GM12864 (cell line): ENCODE measurements around the gene RAPGEF4.

Source experiments
- DNase-seq: peaks from one replicate; pipeline ENCODE4 v3.0.0-alpha.2; 2011; ENCODE audit warnings: low read depth
- H3K4me3 ChIP-seq: 2 replicates; pipeline ENCODE4 v1.5.1; 2011; ENCODE audit warnings: mild to moderate bottlenecking, low read depth, low read length, control low read depth
- TF ChIP-seq, protein P1 (sequence below): IDR thresholded peaks from 2 replicates; pipeline ENCODE4 v1.5.1; 2011; ENCODE audit warnings: low read depth, mild to moderate bottlenecking, moderate library complexity, low read length, control low read depth, inconsistent platforms; ENCODE audit errors: missing control alignments

The RAPGEF4 gene

DNA sequence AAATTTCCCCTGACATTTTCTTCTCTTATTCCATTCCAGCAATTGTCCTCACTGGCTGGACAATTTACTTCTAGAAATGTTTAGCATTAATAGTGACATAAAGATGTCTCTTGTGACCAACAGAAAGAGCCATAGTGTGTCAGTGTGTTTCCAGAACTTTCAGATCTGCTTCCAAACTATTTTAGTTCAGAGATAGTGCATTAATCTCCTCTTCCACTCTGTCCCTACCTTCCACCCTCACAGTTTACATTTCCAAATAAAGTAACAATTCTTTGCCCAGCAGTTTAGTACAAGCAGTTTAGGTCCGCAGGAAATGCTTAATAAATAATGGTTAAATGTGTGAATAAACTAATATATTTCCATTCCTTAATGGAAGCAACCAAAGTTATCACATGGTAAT is 24.5 kb upstream of the RAPGEF4 start:
- TF ChIP-seq, protein P1, sequence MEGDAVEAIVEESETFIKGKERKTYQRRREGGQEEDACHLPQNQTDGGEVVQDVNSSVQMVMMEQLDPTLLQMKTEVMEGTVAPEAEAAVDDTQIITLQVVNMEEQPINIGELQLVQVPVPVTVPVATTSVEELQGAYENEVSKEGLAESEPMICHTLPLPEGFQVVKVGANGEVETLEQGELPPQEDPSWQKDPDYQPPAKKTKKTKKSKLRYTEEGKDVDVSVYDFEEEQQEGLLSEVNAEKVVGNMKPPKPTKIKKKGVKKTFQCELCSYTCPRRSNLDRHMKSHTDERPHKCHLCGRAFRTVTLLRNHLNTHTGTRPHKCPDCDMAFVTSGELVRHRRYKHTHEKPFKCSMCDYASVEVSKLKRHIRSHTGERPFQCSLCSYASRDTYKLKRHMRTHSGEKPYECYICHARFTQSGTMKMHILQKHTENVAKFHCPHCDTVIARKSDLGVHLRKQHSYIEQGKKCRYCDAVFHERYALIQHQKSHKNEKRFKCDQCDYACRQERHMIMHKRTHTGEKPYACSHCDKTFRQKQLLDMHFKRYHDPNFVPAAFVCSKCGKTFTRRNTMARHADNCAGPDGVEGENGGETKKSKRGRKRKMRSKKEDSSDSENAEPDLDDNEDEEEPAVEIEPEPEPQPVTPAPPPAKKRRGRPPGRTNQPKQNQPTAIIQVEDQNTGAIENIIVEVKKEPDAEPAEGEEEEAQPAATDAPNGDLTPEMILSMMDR = no peak
- DNase-seq = no peak
- H3K4me3 ChIP-seq = no peak overlapping the region

DNA sequence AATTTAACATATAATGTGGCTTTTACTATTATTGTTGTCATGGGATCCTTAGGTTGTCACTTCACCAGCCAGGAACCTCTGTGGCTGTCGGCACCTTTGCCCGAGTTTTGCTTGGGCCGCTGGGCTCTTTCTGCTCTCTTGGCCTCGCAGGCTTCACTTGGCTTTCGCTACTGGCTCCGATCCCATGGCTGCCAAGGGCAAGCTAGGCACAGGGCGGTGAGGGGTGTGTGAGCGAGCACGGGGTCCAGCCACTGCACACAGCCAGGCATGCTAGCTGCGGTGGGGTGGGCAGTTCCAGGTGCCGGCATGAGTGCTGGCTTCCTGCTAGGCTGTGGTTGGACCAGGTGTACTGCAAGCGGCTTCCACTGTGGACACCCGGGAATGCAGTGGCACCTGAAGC is 23.4 kb upstream of the RAPGEF4 start:
- TF ChIP-seq, protein P1 = no peak
- no peak for DNase-seq
- no peak overlapping the region for H3K4me3 ChIP-seq

DNA sequence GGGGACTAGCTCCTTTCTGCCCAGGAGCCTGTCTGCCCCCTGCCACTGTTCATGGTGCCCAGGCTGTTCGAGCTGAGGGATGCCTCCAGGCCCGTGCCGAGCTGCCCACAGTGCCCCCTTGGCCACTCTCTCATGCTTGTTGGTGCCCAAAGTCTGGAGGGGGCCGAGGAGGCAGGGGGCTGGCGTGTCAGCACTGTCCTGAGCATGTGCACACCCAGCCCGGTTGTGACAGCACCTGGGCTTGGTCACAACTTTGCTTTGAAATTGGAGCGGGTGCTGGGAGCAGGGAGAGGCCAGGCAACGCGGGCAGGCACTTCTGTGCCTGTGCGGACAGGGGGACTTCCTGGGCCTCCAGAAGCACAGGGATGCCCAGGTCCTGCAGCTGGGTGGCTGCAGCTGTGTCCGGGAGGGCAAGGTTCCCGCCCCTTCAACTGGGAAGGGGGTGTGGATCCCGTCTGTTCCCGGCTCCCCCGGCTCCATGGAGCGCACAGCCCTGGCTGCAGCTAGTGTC is 22.2 kb upstream of the RAPGEF4 start:
- H3K4me3 ChIP-seq = no peak overlapping the region
- no peak for DNase-seq
- TF ChIP-seq, protein P1 = no peak

DNA sequence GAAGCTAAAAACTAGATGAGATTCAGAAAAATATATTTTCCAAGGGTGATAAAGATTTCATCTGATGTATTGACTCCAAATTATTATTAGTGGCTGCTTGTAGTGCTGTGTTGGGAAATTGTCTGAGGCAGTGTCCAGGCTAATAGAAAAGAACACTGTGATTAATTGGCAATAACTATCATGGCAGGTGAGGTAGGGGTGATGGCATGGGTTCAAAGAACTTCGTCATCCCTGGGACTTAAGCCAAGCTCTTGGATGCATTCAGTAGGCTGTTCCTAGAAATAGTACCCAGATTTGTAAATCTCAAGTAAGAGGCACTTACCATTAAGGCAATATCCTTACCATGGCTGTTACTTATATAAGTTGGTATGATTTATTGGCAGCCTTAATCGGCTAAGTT is 13.2 kb upstream of the RAPGEF4 start:
- no peak for DNase-seq
- H3K4me3 ChIP-seq = no peak overlapping the region
- TF ChIP-seq, protein P1 = no peak

DNA sequence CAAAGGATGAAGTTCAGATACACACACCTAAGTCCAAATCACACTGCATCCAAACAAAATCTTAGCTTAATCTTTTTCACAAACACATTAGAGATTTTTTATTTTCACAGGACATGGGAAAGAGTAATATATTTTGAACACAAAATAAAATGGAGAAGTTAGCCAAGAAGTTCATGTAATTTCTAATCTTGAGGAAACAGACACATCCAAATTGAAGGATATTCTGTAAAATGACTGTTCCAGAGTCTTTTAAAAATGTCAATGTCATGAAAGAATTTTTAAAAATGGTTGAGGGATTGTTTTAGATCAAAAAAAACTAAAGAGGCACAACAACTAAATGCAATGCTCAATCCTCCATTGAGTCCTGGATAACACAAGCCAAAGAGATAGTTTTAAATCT is 12.4 kb upstream of the RAPGEF4 start:
- no peak overlapping the region for H3K4me3 ChIP-seq
- no peak for DNase-seq
- TF ChIP-seq, protein P1 = no peak

DNA sequence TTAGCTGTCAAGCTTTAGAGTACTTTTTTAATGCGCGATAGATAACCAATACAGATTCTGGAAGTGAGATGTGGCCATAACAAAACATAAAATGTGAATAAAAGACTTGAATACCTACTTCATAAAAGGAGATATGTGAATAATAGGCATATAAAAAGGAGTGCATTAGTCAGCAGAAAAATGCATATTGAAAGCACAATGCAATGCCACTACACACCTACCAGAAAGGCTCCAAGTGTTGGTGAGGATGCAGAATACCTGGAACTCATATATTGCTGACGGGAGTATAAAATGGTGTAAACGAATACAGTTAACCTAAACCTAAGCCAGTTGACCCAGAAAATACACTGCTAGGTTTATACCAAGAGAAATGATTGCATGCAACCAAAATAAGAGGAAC is 10.9 kb upstream of the RAPGEF4 start:
- TF ChIP-seq, protein P1 = no peak
- no peak overlapping the region for H3K4me3 ChIP-seq
- DNase-seq = no peak

DNA sequence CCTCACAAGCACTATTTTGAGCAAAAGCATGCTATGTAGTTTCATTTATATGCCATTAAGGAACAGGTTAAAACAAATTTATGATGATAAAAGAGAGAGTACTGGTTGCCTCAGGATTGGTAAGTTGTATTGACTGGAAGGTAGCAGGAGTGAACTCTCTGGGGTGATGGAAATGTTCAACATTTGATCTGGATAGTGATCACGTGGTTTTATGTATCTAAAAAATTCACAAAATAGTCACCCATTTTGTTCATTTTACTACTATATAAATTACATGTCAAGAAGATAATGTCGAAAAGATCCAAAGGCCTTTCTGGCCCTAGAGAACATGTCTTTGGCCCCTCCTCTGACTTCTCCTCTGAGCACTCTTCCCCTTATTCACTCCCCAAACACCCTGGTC is 10.4 kb upstream of the RAPGEF4 start:
- DNase-seq = no peak
- TF ChIP-seq, protein P1 = no peak
- no peak overlapping the region for H3K4me3 ChIP-seq
